ENCODE data around the gene SAMD7.

Gene SAMD7

GRCh38 chr3:169971522-169971921 is 60.1 kb downstream of the SAMD7 start:
- no peak for DNase-seq
- H3K4me1 ChIP-seq = no peaks in the 10 kb centered on the region
- H3K9me3 ChIP-seq = no peaks in the 10 kb centered on the region
- TF ChIP-seq, protein P1, sequence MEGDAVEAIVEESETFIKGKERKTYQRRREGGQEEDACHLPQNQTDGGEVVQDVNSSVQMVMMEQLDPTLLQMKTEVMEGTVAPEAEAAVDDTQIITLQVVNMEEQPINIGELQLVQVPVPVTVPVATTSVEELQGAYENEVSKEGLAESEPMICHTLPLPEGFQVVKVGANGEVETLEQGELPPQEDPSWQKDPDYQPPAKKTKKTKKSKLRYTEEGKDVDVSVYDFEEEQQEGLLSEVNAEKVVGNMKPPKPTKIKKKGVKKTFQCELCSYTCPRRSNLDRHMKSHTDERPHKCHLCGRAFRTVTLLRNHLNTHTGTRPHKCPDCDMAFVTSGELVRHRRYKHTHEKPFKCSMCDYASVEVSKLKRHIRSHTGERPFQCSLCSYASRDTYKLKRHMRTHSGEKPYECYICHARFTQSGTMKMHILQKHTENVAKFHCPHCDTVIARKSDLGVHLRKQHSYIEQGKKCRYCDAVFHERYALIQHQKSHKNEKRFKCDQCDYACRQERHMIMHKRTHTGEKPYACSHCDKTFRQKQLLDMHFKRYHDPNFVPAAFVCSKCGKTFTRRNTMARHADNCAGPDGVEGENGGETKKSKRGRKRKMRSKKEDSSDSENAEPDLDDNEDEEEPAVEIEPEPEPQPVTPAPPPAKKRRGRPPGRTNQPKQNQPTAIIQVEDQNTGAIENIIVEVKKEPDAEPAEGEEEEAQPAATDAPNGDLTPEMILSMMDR (IDR thresholded peaks at IDR 0.05; ENCODE audit: low read depth, low read length) = no peak
- no peak overlapping the region for H3K4me3 ChIP-seq (ENCODE audit: low read depth, low read length)
- H3K27me3 ChIP-seq = no peaks in the 10 kb centered on the region
- H3K36me3 ChIP-seq = peaks cover 13% of the 10 kb centered on the region

GRCh38 chr3:169980055-169980454 is 68.7 kb downstream of the SAMD7 start:
- TF ChIP-seq, protein P1 (IDR thresholded peaks at IDR 0.05; ENCODE audit: low read depth, low read length) = no peak
- no peaks in the 10 kb centered on the region for H3K4me1 ChIP-seq
- peaks cover 78% of the 10 kb centered on the region for H3K36me3 ChIP-seq
- no peaks in the 10 kb centered on the region for H3K27me3 ChIP-seq
- no peak overlapping the region for H3K4me3 ChIP-seq (ENCODE audit: low read depth, low read length)
- H3K9me3 ChIP-seq = no peaks in the 10 kb centered on the region
- no peak for DNase-seq

DNA sequence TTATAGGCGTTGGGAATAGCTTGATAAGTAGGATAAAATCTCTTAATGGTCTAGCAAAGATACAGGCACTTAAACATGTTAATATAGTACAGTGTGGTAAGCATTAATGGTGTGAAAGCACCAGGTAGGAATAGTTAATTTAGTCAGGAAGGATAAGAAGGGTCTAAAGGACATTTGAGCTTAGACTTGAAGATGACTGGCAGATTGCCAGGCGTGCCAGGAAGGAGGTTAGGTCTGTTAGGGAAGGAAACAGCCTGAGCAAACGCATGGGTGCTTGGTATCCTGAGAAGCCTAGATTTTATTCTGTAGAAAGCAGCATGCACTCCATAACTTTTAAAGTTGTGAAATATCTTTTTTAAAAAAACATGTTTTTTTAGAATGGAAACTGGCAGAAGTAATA is 72.9 kb downstream of the SAMD7 start:
- Histone ChIP-seq H3K36me3 (peaks cover 90% of the 10 kb centered on the region), H3K9me3 (no peaks in the 10 kb centered on the region), H3K4me3 (ENCODE audit: low read depth, low read length) (no peak overlapping the region), H3K4me1 (no peaks in the 10 kb centered on the region), H3K27me3 (no peaks in the 10 kb centered on the region)
- TF ChIP-seq, protein P1 (IDR thresholded peaks at IDR 0.05; ENCODE audit: low read depth, low read length) = no peak
- DNase-seq = no peak

All from BE2C (cell line).